Adrenal gland (tissue), 5 donors: ENCODE results near the gene TBC1D2B.

Experiments
- POLR2A ChIP-seq, 2 donors: fragments of 450-650 bp; IDR thresholded peaks; one replicate each; pipeline ENCODE4 v1.6.1; 2017; ENCODE audit warnings: antibody characterized with exemption in 2 of 2, mild to moderate bottlenecking in 2 of 2, moderate library complexity in 1 of 2
- TF ChIP-seq, protein P1 (sequence below), 6 experiments: fragments of 450-650 bp in 4 of 6; fragments of 200-600 bp in 2 of 6; sonication (generic) in 1 of 6; IDR thresholded peaks; 1 replicate in 5 of 6; 2 replicates in 1 of 6; pipeline versions ENCODE4 v1.5.1 to v1.8.0; 2016 to 2021; ENCODE audit warnings: antibody characterized with exemption in 6 of 6, mild to moderate bottlenecking in 2 of 6, moderate library complexity in 1 of 6
- donor health status: DM: no; HTN: no; CAD: no.

DNA sequence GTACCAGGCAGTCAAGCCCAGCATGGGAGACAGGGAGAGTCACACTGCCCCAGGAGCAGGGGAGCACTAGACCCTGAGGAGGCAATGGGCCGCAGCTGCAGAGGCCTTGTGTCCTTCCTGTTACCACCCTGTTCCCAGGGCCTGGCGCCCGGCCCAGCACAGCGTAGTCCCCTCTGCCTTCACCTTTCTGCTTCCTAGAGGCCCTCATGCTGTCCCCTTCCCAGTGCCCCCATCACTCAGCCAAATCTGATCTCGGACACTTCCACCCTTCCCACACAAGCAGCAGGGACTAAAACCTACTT lies 6.9 kb upstream of the TBC1D2B start:
- TF ChIP-seq, protein P1, sequence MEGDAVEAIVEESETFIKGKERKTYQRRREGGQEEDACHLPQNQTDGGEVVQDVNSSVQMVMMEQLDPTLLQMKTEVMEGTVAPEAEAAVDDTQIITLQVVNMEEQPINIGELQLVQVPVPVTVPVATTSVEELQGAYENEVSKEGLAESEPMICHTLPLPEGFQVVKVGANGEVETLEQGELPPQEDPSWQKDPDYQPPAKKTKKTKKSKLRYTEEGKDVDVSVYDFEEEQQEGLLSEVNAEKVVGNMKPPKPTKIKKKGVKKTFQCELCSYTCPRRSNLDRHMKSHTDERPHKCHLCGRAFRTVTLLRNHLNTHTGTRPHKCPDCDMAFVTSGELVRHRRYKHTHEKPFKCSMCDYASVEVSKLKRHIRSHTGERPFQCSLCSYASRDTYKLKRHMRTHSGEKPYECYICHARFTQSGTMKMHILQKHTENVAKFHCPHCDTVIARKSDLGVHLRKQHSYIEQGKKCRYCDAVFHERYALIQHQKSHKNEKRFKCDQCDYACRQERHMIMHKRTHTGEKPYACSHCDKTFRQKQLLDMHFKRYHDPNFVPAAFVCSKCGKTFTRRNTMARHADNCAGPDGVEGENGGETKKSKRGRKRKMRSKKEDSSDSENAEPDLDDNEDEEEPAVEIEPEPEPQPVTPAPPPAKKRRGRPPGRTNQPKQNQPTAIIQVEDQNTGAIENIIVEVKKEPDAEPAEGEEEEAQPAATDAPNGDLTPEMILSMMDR (IDR thresholded peaks at IDR 0.05) = no peak
- no peak for TF ChIP-seq POLR2A (IDR thresholded peaks at IDR 0.05)
